Left renal cortex interstitium (tissue), 4 donors: Measurements from ENCODE around the gene JAK2. TPM values are rescaled to one million over a fixed set of nuclear protein-coding genes. Genes with fewer than 3 reads are reported as not detected.
"Not testable (repeated sequence)": the region's sequence is repeated elsewhere in the genome, so short reads cannot be mapped to it uniquely, and the experiment has no call there.

Source experiments
- DNase-seq, 4 donors: peaks; one replicate each; pipeline ENCODE4 v3.0.0-alpha.2; 2013; ENCODE audit warnings: low read depth in 4 of 4, low spot score in 2 of 4, missing footprints in 1 of 4
- polyA plus RNA-seq, 4 donors: library from polyadenylated mRNA; unstranded; fragments of 120-200 nt; gene quantifications; one replicate each; pipeline ENCODE4 v1.2.1, GENCODE V29; 2013; ENCODE audit not compliant: insufficient read length in 4 of 4

JAK2 gene
- polyA plus RNA-seq, 4 donors, result 11.8 to 17.2 (median 14.7) TPM

DNA sequence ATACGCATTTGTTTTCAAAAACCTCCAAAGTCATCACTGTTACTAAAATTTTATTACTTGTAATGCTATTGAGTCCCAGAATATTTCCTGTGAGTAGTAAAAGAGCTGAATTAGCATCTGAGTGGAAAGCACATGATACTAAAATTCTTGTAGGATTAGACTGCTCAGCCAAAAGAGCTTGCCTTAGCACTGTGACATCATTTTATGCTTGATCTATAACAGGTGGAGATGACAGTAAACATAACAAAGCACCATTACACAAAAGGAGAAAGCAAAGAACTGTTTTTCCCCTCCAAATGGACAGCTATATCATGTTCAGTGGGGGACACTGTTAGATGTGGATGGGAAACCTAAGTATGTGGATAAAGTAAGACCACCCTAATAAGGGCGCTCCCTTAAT is 5.8 kb upstream of the JAK2 start:
- DNase-seq, result peak in 1 of 4 donors; percentile 33

DNA sequence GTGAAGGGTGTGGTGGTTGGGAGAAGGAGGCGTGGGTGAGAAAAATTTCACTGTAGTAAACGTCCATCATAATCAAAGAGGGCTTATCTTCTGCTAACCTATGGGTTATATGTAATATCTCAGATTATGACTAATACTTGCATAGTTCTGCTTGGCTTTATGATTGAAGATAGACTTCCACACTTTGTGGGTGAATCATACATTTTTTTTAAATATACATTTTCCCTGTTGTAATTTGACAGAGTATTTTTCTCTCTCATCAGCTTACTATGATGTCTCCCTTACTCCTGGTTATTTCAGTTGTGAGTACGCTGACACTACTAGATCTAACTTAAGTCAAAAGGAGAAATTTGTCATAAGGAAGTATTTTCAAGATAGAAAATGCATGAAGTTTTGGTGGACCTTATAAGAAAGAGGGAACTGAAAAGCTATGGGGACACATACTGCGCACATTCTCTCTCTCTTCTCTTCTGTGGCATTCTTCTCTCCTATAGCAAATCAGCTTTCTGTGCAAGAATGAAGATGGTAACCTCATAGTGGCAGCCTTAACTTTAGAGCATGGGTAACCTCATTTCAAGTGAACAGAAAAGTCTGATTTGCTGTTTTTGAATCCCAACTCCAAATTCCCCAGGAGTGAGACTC is 4.9 kb upstream of the JAK2 start:
- no peak for DNase-seq

DNA sequence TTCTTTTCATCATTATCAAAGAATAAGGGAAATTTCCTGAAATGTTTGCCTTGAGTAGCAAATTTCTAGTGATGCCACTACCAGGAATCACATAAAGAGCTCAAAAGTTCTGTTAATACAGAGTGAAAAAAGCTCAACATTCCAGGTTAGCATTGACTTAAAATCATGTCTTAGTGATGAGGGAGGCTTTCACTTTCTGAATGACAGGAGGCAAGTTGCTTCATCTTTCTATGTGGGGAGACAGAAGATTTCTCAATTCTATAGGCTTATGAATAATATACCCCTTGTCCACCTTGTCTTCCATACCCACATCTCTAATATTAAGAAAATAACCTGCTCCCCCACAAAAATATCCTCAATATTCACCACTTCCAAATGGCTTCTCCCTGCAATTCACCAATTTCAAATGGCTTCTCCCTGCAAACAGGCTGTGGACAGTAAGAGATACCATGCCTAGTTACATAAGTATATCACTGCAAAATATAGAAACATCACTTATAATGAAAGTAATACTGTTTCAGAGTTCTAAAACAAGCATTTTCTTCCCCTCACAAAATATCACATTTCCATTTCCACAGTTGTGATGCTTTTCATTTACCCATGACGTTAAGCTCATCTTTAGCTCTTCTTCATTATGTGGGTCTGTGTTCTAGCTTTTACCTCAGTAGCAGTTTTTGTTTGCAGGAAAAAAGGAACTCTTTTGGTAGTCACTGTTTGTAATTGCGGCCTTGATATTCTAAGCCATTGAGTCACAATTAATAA is 2.2 kb upstream of the JAK2 start:
- DNase-seq, result no peak

DNA sequence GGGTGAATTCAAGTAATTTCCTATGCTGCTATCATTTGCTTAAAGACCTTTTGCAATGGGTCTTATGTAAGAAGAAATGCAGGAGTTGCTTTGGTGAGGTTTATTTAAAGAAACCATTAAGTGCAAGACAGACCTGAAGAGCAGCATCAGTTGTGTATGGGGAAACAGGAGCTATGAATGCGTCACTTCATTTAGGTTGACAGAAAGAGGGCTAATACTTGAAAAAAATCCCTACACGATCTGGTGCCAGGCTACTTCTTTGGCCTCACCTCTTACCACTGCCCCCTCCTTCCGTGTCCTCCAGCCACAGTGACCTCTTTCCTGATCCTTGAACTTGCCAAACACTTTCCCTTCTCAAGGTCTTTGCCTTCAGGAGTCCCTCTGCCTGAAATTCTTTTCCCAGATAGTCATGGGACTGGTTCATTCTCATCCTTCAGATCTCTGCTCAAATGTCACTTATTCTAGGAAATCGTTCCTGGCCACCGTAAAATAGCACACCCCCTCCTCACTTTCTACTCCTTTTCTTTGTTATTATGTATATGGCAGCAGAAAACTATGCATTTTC is 1.4 kb upstream of the JAK2 start:
- DNase-seq, result no peak

DNA sequence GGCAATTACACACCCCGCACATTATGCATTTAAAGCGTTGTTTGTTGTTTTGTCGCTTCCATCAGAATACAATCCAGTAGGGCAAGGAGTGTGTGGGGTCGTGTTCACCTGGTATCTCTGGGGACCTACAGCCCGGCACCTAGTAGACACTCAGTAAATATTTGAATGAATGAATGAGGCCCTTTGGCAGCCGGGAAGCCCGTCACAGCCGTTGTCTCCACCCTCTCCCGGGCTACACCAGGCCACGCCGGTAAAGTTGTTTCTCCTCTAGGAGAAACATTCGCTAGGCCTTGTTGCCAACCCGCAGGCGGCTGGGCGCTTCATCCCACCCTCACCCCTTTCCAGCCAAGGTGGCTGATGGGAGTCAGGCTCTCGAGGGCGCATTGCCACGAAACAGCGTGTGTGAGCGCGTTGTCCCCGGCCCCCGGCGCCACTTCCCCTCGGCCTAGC is 876 bp upstream of the JAK2 start:
- no peak for DNase-seq

DNA sequence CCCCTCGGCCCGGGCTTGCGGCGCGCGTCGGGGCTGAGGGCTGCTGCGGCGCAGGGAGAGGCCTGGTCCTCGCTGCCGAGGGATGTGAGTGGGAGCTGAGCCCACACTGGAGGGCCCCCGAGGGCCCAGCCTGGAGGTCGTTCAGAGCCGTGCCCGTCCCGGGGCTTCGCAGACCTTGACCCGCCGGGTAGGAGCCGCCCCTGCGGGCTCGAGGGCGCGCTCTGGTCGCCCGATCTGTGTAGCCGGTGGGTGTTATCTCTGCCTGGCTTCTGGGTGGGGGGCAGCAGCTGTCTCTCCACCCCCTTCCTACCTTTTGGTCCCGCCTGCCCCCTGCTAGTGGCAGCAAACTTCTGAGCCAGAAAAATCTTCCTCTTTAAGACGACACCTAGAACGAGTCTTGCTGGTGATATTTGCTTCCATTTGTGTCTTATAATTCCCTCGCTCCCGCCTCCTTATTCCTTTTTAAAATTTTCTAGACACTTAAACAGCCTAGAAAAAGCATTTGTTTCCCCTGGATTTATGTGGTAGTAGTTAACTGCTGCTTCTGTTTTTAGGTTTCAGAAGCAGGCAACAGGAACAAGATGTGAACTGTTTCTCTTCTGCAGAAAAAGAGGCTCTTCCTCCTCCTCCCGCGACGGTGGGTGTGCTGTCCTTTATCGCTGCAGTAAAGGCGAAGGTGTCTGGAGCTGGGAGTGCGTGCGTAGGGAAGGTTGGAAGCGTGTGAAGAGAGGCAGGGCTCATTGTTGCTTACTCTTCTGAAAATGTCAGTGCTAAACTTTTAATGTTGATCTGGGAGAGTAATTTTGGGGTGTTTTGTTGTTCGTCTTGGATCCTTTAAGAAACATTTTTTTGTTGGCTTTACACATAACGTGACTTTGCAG is 554 bp downstream of the JAK2 start:
- DNase-seq, result peak in 1 of 4 donors; percentile 37

DNA sequence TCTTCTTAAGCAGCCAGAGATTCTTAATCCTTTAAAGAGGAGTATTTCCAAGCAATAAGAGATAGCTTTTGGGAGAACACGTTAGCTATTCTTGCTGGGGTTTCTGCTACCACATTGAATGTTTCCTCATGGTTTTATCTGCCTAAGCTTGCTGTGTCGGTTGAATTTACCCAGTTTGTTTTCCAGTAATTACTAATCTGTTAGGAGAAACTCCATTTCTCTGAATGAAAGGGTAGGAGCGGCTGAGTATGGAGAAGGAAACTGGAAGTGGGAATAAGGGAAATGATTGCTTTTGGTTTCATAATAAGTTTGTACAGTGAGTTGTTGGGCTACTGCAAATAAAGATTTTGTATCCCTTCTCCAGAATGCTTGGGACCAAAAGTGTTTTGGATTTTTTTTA is 1.2 kb downstream of the JAK2 start:
- no peak for DNase-seq

DNA sequence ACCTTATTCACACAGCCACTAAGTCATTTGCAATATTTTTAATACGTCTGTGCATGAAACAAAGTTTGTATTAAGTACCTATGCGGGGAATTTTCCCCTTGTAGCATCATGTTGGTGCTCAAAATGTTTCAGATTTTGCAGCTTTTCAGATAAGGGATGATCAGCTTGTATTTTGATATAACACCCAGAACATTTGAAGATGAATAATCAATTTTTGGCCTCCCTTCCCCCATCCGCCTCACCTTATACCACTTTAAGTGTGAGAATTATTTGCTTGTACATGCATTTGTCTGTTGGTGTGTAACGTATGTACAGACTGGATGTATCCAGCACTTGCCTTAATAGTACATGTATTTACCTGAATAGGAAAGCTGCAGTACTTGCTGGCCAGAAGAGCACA is 1.7 kb downstream of the JAK2 start:
- DNase-seq, result no peak

DNA sequence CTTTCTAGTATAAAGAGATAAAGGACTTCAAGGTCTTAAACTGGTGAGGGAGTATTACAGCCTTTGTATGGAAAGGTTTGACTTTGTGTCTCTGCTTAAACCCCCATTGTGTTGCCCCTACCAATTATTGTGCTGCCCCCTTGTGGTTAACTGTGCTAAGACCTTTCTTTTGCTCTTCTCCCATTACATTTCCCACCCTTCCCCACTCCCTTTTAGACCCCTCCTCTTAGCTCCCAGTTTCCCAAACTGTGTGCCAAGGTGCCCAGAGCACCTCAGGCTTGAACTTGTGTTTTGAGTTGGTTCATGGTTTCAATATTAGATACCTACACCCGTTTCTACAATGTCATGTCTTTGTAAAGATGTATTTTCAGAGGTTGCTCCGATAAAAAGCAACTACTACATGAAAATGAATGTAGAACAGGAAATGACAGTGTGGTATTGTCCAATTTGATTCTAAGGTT is 2.9 kb downstream of the JAK2 start:
- peak in 1 of 4 donors; percentile 50 for DNase-seq

DNA sequence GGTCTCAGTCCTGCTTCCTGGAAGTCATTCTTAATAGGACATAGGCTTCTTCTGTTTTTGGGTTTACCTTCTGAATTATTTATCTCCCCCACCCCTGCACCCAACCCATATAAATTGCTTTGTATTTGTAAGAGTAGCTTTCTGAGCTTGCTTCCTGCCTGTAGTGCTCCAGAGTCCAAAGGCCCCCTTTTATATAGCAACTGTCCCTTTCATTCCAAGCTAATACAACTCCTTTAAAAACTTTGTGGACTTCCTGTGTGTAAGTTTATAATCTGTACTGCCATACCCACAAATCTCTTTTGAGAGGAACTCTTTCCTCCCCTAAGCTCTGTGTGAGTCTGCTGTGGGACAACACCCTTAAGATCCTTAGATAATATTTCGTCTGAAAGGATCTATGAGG is 7.8 kb downstream of the JAK2 start:
- DNase-seq, result no peak

DNA sequence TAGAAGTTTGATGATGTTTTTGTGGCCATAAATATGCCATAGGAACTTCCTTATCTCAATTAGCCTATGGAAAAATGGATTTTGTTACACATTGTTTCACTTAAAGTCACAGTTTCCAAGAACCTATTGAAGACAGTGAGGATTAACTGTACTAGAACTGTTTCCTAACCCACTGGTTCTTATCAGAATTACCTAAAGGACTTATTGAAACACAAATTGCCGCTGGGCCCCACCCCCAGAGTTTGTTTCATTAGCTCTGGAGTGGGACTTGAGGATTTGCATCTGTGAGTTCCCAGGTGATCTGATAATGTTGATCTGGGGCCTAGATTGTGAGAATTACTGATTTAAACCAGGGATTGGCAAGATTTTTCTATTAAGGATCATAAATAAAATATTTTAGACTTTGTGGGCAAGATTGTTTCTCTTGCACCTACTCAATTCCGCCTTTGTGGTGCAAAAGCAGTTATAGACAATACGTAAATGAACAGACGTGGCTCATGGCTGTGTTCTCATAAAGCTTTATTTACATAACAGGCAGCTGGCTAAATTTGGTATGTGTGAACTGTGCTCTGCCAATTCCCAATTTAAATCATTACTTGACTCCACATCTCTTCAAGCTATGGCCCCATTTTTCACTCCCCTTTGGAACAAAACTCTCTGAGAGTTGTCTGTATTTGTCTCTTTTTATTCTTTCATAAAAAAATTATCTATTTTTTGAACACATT is 9.3 kb downstream of the JAK2 start:
- no peak for DNase-seq

DNA sequence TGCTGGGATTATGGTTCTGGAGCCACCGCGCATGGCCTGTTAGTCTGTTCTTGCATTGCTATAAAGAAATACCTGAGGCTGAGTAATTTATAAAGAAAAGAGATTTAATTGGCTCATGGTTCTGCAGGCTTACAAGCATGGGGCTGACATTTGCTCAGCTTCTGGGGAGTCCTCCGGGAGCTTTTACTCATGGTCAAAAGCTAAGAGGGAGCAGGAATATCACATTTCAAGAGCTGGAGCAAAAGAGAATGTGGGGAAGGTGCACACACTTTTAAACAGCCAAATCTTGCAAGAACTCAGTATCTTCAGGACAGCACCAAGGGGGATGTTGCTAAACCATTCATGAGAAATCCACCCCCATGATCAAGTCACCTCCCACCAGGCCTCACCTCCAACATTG is 12.1 kb downstream of the JAK2 start:
- DNase-seq, result no peak

DNA sequence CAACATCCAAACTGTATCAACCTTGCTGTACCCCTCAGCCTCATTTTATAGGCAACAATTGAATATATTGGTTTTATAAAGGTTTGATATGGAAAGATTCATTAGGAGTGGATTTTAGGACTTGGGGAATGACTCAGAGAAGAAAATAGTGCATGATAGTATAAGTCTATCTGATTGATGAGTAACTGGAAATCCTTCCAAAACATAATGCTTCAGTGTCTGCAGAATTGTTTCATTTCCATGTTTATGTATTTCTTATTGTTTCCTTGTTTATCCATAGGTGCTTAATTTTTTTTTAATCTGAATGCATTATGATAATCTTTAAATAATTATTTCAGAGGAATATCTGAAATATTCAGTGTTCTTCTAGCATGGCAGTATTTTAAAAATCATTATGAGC is 12.6 kb downstream of the JAK2 start:
- DNase-seq, result no peak

DNA sequence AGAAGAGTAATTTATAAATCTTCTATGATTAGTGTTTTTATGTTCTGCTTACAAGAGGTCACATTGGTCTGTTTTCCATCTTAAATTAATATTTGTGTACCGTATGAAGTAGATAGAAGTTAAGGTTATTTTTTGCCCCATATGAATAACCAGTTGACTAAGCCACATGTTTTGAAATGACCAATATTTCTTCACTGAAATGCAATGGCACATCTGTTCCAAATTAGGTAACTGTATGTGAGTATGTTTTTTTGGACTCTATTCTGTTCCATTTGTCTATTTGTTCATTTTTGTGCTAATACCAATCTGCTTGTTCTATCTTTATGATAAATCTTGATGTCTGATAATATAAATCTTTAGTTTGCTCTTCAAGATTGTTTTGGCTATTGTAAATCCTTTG is 17.7 kb downstream of the JAK2 start:
- no peak for DNase-seq

DNA sequence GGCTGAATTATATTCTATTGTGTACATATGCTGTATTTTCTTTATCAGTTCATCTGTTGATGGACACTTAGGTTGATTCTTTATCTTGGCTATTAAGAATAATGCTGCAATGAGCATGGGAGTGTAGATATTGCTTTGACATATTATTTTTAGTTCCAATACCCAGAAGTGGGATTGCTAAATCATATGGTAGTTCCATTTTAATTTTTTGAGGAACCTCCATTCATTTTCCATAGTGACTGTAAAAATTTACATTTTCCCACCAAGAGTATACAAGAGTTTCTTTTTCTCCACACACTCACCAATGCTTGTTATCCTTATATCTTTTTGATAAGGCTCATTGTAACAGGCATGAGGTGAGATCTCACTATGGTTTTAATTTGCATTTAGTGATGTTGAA is 19.4 kb downstream of the JAK2 start:
- DNase-seq, result no peak

DNA sequence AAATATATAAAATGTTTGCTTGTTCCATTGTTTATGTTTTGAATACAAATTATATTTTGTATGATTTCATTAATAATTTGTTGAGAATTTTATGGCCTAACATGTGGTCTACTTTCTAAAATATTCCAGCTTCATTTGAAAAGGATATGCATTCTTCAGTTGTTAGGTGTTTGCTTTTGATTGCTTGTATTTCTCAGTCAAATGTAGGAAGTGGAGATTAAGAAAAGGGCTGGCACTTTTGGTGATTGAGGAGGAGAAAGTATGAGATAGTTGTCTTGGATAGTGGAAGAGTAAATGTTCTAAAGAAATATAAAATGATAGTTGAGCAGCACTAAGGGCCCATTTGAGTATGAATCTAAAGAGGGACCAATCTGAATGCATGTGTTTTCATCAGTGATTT is 23.1 kb downstream of the JAK2 start:
- DNase-seq, result no peak

DNA sequence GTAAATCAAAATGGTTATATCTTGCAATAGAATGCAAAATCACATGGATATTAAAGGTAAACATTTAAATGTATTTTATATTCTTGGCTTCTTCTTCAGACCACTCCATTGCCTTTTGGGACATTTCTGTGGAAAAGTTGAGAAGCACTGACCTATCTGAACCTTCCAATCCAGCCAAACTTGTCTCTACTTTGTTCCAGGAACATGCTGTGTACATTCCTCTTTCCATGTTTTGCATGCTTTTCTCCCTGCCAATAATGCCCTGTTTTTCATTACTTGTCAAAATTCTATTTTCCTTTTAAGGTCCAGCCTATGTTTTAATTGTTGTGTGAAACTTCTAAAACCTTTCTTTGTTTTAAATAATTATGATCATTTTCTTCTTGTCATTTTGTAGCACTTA is 28.3 kb downstream of the JAK2 start:
- no peak for DNase-seq

DNA sequence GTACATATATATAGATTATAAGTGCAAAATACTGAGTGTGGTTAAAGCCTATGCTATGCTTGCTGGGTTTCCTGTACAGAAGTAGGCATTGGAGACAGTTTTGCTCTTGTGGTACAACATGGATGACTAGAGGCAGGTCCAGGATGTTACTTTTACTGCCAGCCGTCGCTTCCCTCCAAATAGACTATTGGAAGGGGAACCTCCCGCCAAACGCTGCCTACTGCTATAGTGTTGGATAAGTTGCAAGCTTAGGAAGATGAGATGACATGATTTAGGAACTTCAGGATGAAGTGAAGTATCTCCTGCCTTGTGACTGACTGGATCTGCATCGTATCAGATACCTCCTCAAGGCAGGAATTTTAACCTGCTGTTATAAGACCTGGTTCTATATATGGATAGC is 30.9 kb downstream of the JAK2 start:
- no peak for DNase-seq

DNA sequence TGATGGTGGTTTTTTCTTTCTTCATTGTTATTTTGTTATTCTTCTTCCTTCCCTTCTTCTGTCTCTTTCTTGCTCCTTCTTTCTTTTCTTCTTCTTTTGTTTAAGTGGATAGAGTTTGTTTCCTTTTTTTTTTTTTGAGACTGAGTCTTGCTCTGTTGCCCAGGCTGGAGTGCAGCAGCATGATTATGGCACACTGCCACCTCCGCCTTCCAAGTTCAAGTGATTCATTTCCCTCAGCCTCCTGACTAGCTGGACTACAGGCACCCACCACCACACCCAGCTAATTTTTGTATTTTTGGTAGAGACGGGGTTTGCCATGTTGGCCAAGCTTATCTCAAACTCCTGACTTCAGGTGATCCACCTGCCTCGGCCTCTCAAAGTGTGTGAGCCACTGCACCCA is 40.3 kb downstream of the JAK2 start:
- DNase-seq, result no peak

DNA sequence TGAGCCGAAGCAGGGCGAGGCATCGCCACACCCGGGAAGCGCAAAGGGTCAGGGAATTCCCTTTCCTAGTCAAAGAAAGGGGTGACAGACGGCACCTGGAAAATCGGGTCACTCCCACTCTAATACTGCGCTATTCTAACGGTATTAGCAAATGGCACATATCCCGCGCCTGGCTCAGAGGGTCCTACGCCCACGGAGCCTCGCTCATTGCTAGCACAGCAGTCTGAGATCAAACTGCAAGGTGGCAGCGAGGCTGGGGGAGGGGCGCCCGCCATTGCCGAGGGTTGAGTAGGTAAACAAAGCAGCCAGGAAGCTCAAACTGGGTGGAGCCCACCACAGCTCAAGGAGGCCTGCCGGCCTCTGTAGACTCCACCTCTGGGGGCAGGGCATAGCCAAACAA is 46.9 kb downstream of the JAK2 start:
- not testable (repeated sequence) for DNase-seq
